HAP-1 (cell line): ENCODE measurements around the gene TSHZ2.

ENCODE experiments used
- DNase-seq, 2 experiments: peaks; one replicate each; pipeline ENCODE4 v3.0.0-alpha.2; 2016 to 2020; ENCODE audit warnings: low spot score in 2 of 2
- H3K27me3 ChIP-seq: fragments of 250-450 bp; sonication (Bioruptor Pico); 2 replicates; pipeline ENCODE4 v1.5.1; 2020; ENCODE audit warnings: low read depth, mild to moderate bottlenecking, moderate library complexity
- H3K36me3 ChIP-seq: fragments of 250-450 bp; sonication (Bioruptor Pico); replicated peaks from 2 replicates; pipeline ENCODE4 v1.5.1; 2020; ENCODE audit warnings: mild to moderate bottlenecking
- H3K4me1 ChIP-seq: fragments of 250-450 bp; sonication (Bioruptor Pico); 2 replicates; pipeline ENCODE4 v1.5.1; 2020; ENCODE audit warnings: mild to moderate bottlenecking
- H3K4me3 ChIP-seq: fragments of 250-450 bp; sonication (Bioruptor Pico); 2 replicates; pipeline ENCODE4 v1.5.1; 2020; ENCODE audit warnings: mild to moderate bottlenecking, moderate library complexity
- H3K9me3 ChIP-seq: fragments of 250-450 bp; sonication (Bioruptor Pico); 2 replicates; pipeline ENCODE4 v1.5.1; 2020; ENCODE audit warnings: mild to moderate bottlenecking, moderate library complexity
- in situ Hi-C: fragments of 300-500 bp; cut with MboI; formaldehyde crosslinking; loops from 3 replicates; pipeline ENCODE4 v1.14.3; 2020; ENCODE audit warnings: low sequenced_read_pairs, inconsistent platforms, mixed read lengths

Gene TSHZ2

DNA sequence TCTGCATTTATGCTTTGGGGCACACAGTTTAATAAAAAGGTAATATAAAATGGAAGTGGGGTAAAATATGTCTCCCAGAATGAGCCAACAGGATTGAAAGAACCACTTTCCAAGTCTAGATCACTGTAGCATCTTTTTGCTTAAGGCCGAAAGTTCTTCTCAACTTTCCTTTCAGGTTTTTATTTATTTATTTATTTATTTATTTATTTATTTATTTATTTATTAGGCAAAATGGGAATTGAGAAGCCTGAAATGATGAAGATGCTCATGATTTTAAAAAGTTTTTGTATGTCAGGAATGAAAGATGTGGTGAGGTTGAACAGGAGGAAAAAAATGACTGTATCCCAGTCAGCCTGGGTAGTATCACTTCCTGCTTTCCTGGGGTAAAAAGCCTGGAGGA lies 24.0 kb downstream of the TSHZ2 start:
- no peak overlapping the region for H3K4me3 ChIP-seq
- no peaks in the 10 kb centered on the region for H3K9me3 ChIP-seq
- no peaks in the 10 kb centered on the region for H3K36me3 ChIP-seq
- H3K4me1 ChIP-seq: no peaks in the 10 kb centered on the region
- in situ Hi-C loops: no loop called here
- no peak for DNase-seq
- H3K27me3 ChIP-seq: 0 out of 2 replicates have a peak, but pooled peaks cover 2% of the 10 kb centered on the region

DNA sequence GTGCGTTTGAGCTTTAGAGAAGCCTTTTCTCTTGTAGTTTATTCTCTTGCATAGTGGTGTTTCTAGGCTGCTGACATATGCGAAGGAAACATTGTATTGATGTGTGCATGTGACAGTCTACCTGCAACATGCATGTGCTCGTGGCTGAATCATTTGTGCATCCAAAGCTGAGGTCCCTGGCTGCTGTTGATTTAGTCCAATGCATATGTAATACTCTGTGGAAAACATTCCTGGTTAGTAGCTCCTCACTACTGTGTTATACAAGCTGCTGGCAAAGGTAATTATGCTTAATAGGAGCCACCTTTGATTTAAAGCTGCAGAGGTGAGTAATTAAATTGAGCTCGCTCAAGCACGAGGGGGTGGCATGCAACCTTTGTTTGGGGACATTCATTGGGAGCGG lies 24.5 kb downstream of the TSHZ2 start:
- in situ Hi-C loops: no loop called here
- Histone ChIP-seq H3K4me3 (no peak overlapping the region), H3K27me3 (0 out of 2 replicates have a peak, but pooled peaks cover 2% of the 10 kb centered on the region), H3K36me3 (no peaks in the 10 kb centered on the region), H3K4me1 (no peaks in the 10 kb centered on the region), H3K9me3 (no peaks in the 10 kb centered on the region)
- DNase-seq: no peak

DNA sequence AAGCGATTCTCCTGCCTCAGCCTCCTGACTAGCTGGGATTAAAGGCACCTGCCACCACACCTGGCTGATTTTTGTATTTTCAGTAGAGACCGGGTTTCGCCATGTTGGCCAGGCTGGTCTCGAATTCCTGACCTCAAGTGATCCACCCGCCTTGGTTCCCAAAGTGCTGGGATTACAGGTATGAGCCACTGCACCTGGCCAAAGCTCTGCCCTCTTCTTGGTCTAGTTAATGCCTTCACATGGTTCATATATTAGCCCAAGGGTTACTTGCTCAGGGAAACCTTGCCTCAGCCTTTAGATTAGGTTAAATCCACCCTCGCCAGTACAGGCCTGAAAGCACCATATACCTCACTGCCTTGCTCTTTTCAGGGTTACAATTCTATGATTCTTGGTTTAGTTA lies 26.1 kb downstream of the TSHZ2 start:
- in situ Hi-C loops: no loop called here

DNA sequence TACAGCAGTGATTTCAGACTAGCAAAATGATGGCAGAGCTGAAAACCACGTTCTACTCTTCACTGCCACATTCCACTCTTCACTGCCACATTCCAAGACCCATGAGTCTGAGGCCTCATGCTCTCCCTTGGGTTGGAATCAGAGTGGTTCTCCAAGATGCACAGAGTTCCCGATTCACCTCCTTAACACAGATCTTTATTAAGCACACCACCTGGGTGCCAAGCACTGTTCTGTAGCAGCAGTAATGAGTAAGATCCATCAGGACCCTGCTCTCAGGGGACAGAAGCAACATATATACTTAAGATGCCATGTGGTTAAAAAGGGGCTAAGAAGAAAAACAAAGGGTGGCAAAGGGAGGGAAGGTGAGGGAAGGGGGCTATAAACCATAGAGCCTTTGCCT lies 26.9 kb downstream of the TSHZ2 start:
- Histone ChIP-seq H3K36me3 (no peaks in the 10 kb centered on the region), H3K27me3 (0 out of 2 replicates have a peak, but pooled peaks cover 2% of the 10 kb centered on the region), H3K4me1 (no peaks in the 10 kb centered on the region), H3K9me3 (no peaks in the 10 kb centered on the region), H3K4me3 (no peak overlapping the region)
- no peak for DNase-seq
- in situ Hi-C loops: no loop called here

More for the DNA sequence above, 26.1 kb downstream of the TSHZ2 start:
- H3K9me3 ChIP-seq: no peaks in the 10 kb centered on the region
- DNase-seq: no peak
- H3K4me1 ChIP-seq: no peaks in the 10 kb centered on the region
- 0 out of 2 replicates have a peak, but pooled peaks cover 2% of the 10 kb centered on the region for H3K27me3 ChIP-seq
- H3K4me3 ChIP-seq: no peak overlapping the region
- no peaks in the 10 kb centered on the region for H3K36me3 ChIP-seq

DNA sequence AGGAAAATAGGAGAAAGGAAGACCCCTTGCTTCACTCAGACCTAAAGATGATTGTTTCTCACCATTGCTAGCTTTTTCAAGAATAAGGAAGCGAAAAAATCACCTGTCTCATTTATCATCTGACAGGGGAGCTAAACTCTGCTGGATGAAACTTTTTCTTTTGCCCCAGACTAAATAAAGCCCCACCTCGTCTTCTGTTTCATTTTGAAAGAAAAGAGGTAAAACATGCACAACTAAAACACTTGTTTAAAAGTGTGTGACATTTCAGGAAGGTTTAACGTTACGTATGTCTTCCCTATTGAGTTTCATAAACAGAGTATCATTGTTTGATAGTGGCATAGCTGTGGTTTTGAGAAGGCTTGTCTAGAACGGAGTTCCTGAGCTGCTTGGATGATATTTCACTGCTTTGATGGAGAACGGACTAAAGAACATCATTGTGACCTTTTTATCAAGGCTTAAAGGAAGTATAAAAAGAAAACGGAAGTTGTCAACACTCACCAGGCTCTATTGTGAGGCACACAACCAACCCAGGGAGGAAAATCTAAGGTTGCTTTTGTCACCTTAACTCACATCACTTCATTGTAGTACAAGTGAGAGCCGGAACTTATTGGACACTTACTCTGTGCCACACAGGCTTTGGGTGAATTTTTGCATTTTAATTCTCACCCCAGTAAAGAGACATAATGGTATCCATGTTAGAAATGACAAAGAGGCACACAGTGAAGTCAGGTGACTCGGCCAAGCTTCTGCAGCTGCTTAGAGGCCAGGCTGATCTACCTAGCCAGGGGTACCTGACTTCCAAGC lies 29.5 kb downstream of the TSHZ2 start:
- Histone ChIP-seq H3K4me3 (no peak overlapping the region), H3K9me3 (no peaks in the 10 kb centered on the region), H3K36me3 (no peaks in the 10 kb centered on the region), H3K27me3 (0 out of 2 replicates have a peak, but pooled peaks cover 2% of the 10 kb centered on the region), H3K4me1 (no peaks in the 10 kb centered on the region)
- DNase-seq: no peak
- in situ Hi-C loops: no loop called here

DNA sequence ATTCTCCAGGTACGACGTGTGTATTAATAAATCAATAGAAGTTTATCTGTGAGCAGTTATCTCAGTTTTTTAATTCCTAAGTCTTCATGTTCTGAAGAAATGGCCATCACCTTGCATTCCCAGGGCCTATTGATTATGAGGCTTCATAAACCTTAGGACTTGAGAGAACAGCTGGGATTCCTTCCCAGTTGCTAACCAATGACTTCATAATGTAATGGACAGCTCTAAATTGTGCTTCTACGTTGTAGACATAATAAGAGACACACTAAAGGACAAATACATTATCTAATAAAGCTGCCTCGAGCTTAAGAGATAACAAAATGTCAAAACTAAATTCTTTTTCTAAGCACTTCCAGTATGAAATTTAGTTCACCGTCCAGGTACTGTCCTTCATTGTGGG lies 30.6 kb downstream of the TSHZ2 start:
- DNase-seq: no peak
- Histone ChIP-seq H3K4me1 (no peaks in the 10 kb centered on the region), H3K36me3 (no peaks in the 10 kb centered on the region), H3K27me3 (0 out of 2 replicates have a peak, but pooled peaks cover 2% of the 10 kb centered on the region), H3K4me3 (no peak overlapping the region), H3K9me3 (no peaks in the 10 kb centered on the region)
- in situ Hi-C loops: no loop called here

DNA sequence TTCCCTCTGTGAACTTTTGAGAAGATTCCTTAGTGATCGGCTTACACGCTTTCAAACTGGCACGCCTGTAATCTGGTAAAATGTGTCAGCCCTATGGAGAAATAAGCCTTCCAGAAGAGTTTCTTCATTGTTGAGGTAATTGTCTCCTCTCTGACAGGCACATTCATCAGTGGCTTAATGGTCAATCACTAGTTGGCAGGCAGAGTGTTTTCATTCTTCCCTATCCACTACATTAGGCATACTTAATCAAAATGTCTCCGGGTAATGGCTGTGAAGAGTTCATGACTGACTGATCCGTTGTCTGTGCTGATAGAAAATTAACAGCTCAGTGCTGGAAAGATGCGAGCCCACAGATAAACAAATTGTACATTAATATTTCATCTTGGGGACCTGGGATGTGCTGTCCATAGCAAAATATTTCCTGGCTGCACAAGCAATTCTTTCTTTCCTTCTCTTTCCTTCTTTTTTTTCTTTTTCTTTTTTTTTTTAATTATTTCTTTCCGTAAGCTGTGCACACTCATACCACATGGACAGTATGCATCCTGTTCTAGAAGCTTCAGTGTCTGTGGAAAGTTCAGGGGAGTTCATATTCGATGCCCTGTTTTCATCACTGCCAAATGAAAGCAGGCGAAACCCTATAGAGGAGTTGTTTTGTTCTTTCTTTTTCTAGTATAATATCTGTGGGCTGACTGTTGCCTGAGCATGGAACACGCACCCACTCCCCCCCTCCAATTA lies 31.4 kb downstream of the TSHZ2 start:
- no peaks in the 10 kb centered on the region for H3K4me1 ChIP-seq
- no peaks in the 10 kb centered on the region for H3K36me3 ChIP-seq
- DNase-seq: no peak
- H3K27me3 ChIP-seq: 0 out of 2 replicates have a peak, but pooled peaks cover 2% of the 10 kb centered on the region
- H3K9me3 ChIP-seq: no peaks in the 10 kb centered on the region
- no peak overlapping the region for H3K4me3 ChIP-seq
- in situ Hi-C loops: no loop called here

DNA sequence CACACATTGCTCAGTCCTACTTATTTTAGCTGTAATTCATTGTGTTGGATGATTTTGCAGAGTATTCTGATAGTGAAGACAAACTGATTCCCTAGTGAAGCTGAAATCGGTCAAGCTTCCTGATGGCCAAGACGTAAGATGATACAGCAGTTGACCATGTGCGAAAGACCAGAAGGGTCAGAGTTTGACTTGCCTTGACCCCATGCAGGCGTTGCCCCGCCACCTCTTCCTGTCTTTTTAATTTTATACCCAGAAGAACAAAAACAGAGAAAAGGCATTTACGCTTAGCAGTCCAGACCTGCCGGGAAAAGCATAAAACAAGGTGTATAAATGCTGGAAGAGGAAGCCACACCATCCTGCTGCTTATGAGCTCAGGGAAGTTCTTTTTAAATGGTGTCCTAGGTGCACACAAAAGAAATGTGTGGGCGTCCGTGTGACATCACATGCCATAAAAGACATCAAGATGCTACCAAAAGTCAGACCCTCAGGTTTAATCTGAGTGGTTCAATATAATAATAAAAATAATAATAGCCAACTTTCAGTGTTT lies 32.2 kb downstream of the TSHZ2 start:
- Histone ChIP-seq H3K9me3 (no peaks in the 10 kb centered on the region), H3K4me1 (no peaks in the 10 kb centered on the region), H3K4me3 (no peak overlapping the region), H3K36me3 (no peaks in the 10 kb centered on the region), H3K27me3 (0 out of 2 replicates have a peak, but pooled peaks cover 2% of the 10 kb centered on the region)
- in situ Hi-C loops: no loop called here
- DNase-seq: no peak

DNA sequence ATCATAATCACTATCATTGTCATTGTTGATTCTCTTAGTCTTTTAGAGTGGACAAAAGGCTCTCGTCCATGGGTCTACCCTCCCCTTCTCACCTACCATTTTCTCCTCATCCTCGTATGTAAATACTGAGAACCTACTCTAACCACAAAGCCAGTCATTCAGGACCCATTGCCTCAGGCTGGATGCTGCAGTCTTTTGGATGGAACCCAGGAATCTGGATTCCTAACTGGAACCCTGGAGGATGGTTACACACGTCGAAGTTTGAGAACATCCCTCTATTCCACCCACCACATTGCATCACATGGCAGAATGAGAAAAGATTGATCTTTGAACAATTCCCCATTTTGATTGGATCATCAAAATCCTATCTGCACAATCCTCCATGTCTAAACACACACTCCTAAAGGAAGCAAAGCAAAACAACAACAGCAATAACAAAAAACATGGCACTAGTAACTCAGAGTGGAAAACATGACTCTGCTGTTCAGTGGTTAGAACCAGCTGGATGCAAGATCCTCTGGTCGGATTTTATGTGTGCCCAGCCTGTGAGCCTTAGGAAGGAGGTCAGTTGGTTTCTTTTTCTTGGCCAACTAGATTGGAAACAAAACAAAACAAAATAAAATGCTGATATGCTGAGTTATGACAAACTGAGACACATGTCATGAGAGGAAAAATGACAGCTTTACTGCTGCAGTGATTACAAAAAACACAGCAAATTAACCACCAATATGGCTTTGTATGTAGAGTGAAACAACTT lies 38.0 kb downstream of the TSHZ2 start:
- no peaks in the 10 kb centered on the region for H3K27me3 ChIP-seq
- H3K4me1 ChIP-seq: no peaks in the 10 kb centered on the region
- H3K4me3 ChIP-seq: no peak overlapping the region
- no peaks in the 10 kb centered on the region for H3K36me3 ChIP-seq
- in situ Hi-C loops: no loop called here
- H3K9me3 ChIP-seq: no peaks in the 10 kb centered on the region
- DNase-seq: no peak

DNA sequence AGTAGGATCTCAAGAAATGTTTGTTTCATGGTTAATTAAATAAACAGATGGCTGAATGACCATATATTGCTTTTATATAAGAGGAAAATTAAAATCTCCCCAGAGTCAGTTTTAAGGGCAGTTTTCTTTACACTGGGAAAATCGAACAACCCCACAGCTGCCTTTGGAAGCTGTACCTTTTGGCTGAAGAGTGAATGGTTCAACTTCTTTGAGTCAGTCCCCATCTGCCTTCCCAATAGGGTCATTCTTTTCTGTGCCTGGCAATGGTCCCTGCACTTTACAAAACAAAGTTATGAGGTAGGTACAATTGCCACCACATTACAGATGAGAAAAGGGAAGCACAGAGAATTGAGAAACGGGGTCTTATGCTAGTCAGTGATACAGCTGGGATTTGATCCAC lies 39.5 kb downstream of the TSHZ2 start:
- in situ Hi-C loops: no loop called here
- no peak for DNase-seq

DNA sequence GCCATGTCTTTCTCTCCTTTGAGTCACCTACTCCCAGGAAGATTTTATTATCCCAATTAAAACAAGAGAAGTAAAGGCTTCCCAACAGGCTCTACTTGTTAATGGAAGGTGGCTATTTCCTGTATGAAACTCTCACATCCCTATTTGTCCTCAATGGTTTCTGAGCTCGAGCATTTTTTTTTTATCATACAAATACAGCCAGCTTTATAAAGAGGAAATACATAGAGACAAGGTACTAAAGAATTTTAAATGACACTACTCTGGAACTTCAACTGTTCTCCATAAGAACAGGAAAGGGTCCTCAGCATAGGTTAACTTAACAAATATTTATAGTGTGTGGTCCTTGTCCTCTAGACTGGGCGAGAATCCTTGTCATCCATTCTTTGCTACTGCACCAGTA lies 41.0 kb downstream of the TSHZ2 start:
- Histone ChIP-seq H3K4me1 (no peaks in the 10 kb centered on the region), H3K27me3 (no peaks in the 10 kb centered on the region), H3K9me3 (no peaks in the 10 kb centered on the region), H3K4me3 (no peak overlapping the region), H3K36me3 (no peaks in the 10 kb centered on the region)
- in situ Hi-C loops: no loop called here
- no peak for DNase-seq

More for the DNA sequence above, 39.5 kb downstream of the TSHZ2 start:
- no peaks in the 10 kb centered on the region for H3K36me3 ChIP-seq
- H3K9me3 ChIP-seq: no peaks in the 10 kb centered on the region
- no peaks in the 10 kb centered on the region for H3K27me3 ChIP-seq
- H3K4me1 ChIP-seq: no peaks in the 10 kb centered on the region
- H3K4me3 ChIP-seq: no peak overlapping the region

DNA sequence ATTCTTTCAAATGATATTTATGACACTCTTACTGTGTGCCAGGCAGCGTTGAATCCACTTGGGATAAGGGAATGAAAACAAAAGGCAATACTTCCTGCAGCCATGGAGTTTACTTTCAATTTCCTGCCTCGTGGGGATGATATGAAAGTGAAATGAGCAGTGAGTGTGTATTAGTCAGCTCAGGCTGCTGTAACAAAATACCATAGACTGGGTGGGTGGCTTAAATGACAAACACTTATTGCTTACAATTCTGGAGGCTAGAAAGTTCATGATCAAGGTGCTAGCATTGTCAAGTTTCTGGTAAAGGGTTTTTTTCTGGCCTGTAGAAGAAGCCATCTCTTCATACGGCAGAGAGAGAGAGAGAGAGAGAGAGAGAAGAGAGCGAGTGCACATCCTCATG lies 41.7 kb downstream of the TSHZ2 start:
- Histone ChIP-seq H3K4me3 (no peak overlapping the region), H3K36me3 (no peaks in the 10 kb centered on the region), H3K4me1 (no peaks in the 10 kb centered on the region), H3K9me3 (no peaks in the 10 kb centered on the region), H3K27me3 (no peaks in the 10 kb centered on the region)
- no peak for DNase-seq
- in situ Hi-C loops: no loop called here

DNA sequence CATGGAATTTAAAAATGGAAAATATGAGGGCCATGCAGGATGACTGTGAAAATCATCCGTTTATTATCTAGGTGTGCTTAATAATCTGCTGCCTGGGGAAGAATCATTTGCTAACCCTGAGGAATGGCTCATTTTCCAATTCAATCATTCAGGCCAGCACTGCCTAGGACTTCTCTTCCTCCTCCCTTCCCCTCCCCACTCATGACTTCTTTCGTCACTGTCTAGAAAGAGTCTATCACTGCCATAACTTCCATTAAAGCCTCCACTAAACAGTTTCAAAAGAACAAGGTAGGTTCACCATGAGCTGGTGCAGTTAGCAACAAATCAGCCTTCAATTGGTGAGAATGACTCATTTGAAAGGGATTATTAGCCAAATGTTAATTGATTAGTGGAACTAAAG lies 43.9 kb downstream of the TSHZ2 start:
- Histone ChIP-seq H3K4me1 (no peaks in the 10 kb centered on the region), H3K36me3 (no peaks in the 10 kb centered on the region), H3K27me3 (no peaks in the 10 kb centered on the region), H3K4me3 (no peak overlapping the region), H3K9me3 (no peaks in the 10 kb centered on the region)
- in situ Hi-C loops: no loop called here
- DNase-seq: no peak
